ENCODE measurements around the gene YJU2. TPM values are rescaled to one million over a fixed set of nuclear protein-coding genes. Genes with fewer than 3 reads are reported as not detected.

Gene YJU2
- total RNA-seq, 1 experiment from 2014 or later, result 26.9 TPM

DNA sequence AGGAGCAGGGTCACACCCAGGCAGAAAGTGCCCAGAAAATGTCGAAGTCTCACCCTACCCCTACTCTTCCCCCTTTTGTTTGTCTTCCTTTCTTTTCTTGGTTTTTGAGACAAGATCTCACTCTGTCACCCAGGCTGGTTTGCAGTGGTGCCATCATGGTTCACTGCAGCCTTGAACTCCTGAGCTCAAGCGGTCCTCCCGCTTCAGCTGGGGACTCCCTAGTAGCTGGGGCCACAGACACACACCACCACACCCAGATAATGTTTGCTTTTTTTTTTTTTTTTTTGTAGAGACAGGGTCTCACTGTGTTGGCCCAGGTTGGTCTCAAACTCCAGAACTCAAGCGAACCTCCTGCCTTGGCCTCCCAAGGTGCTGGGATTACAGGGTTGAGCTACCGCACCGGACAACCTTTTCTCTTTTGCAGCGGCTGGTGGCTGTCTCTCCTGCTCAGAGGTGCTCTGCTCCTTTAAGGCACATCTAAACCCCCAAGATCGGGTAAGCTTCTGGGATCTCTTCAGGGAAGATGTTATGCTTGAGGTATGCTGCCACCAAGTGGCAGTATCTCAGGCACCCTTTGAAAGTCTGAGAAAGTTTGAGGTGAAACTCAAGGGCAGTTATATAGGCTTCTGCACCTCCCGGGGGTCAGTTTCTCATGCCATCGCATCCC, 39.9 kb upstream of the YJU2 start:
- Histone ChIP-seq H3K27me3 (ENCODE audit: insufficient read depth, low read length) (no peaks in the 10 kb centered on the region), H3K36me3 (ENCODE audit: control insufficient read depth in 1 of 2, insufficient read depth in 2 of 2, low read length in 2 of 2) (no peaks in the 10 kb centered on the region), H3K9me2 (ENCODE audit: insufficient read depth) (no peaks in the 10 kb centered on the region), H3K9ac (ENCODE audit: low read length) (no peak overlapping the region), H3K4me3 (replicated peaks in 1 of 2; ENCODE audit: low read depth in 1 of 2, low read length in 2 of 2) (no peak overlapping the region), H3K79me2 (ENCODE audit: insufficient read depth, low read length) (no peaks in the 10 kb centered on the region), H2AFZ (ENCODE audit: low read depth, low read length, poor library complexity, severe bottlenecking) (no peak overlapping the region), H4K20me1 (ENCODE audit: insufficient read depth) (no peaks in the 10 kb centered on the region), H3K4me2 (ENCODE audit: low read length) (peak overlapping the region; percentile 77), H3K9me3 (ENCODE audit: control insufficient read depth in 1 of 2, insufficient read depth in 1 of 2, low read depth in 1 of 2, low read length in 2 of 2) (no peaks in the 10 kb centered on the region), H3K27ac (ENCODE audit: low read depth, low read length) (peak overlapping the region; percentile 70; the same call in 1 of the 2 replicates), H3K4me1 (ENCODE audit: control insufficient read depth in 1 of 2, insufficient read depth in 2 of 2, low read length in 2 of 2) (peaks cover 18 to 34% of the 10 kb centered on the region in 2 experiments)
- ChIA-PET CTCF (interaction anchor here (0.7 to 1.0 kb wide), 4 partner anchors 25 to 358 kb away, joined by 4 to 7 read pairs (median 6); no protein-coding TSS in a partner anchor), POLR2A (interaction anchor here (0.6 to 0.9 kb wide), 3 partner anchors 206 to 227 kb away, joined by 3 read pairs; partner anchors contain the start of gene EEF2), RAD21 (ENCODE audit: low non-redundant PET in 1 of 2, low total read pairs in 2 of 2, uncharacterized antibody in 2 of 2, unreplicated experiment in 2 of 2) (interaction anchor here in 1 of 2 experiments (0.7 kb wide), 1 partner anchor 219 kb away, joined by 4 read pairs; no protein-coding TSS in a partner anchor)
- BruUV-seq (replicated peaks), result no TSS peak
- ATAC-seq, result peak; percentile 69
- intact Hi-C loops (cut with micrococcal nuclease), result loop anchor here (1.0 to 10.0 kb wide), 4 partner anchors 145 to 632 kb away; partner anchors contain the start of gene HMG20B
- TF ChIP-seq FOSL1 (IDR thresholded peaks at IDR 0.05; ENCODE audit: low read depth) (no peak), POLR2AphosphoS5 (IDR thresholded peaks at IDR 0.05; ENCODE audit: low read depth, low read length) (no peak), RAD21 (IDR thresholded peaks at IDR 0.05; ENCODE audit: low read depth) (peak; percentile 80)
- TF ChIP-seq, protein P1, sequence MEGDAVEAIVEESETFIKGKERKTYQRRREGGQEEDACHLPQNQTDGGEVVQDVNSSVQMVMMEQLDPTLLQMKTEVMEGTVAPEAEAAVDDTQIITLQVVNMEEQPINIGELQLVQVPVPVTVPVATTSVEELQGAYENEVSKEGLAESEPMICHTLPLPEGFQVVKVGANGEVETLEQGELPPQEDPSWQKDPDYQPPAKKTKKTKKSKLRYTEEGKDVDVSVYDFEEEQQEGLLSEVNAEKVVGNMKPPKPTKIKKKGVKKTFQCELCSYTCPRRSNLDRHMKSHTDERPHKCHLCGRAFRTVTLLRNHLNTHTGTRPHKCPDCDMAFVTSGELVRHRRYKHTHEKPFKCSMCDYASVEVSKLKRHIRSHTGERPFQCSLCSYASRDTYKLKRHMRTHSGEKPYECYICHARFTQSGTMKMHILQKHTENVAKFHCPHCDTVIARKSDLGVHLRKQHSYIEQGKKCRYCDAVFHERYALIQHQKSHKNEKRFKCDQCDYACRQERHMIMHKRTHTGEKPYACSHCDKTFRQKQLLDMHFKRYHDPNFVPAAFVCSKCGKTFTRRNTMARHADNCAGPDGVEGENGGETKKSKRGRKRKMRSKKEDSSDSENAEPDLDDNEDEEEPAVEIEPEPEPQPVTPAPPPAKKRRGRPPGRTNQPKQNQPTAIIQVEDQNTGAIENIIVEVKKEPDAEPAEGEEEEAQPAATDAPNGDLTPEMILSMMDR (IDR thresholded peaks at IDR 0.05 in 2 of 3, conservative IDR thresholded peaks at IDR 0.05 in 1 of 3; ENCODE audit: borderline replicate concordance in 1 of 3, insufficient read depth in 1 of 3, low read depth in 2 of 3, low read length in 2 of 3), result peak; percentile 58 to 77 (median 63)
- TF ChIP-seq, protein P2, sequence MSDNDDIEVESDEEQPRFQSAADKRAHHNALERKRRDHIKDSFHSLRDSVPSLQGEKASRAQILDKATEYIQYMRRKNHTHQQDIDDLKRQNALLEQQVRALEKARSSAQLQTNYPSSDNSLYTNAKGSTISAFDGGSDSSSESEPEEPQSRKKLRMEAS (IDR thresholded peaks at IDR 0.05), result no peak
- DNase-seq (ENCODE audit: low read depth, low spot score), result peak; percentile 63
